HL-60/S4 treated with retinoic acid at 250 ng/mL for 4 days and 3 days (cell line): ENCODE measurements around the gene SEMA4D.

ENCODE experiments used
- in situ Hi-C: fragments of 300-500 bp; cut with MboI; formaldehyde crosslinking; loops from 2 replicates; pipeline ENCODE4 v1.7.0; 2022; ENCODE audit warnings: low sequenced_read_pairs

The SEMA4D gene

GRCh38 chr9:89468281-89468960 lies 29.5 kb downstream of the SEMA4D start:
- in situ Hi-C loops: loop anchor here (10.0 kb wide), 1 partner anchor 56 kb away; no protein-coding TSS in a partner anchor

- in situ Hi-C loops: loop anchor here (10.0 kb wide), 1 partner anchor 58 kb away; no protein-coding TSS in a partner anchor
Measured at GRCh38 chr9:89467278-89467625, 30.7 kb downstream of the SEMA4D start.

- in situ Hi-C loops: loop anchor here (10.0 kb wide), 1 partner anchor 58 kb away; no protein-coding TSS in a partner anchor
Measured at GRCh38 chr9:89466451-89467277, 31.2 kb downstream of the SEMA4D start.

GRCh38 chr9:89465726-89466308 lies 32.1 kb downstream of the SEMA4D start:
- in situ Hi-C loops: loop anchor here (10.0 kb wide), 1 partner anchor 59 kb away; no protein-coding TSS in a partner anchor

- in situ Hi-C loops: loop anchor here (10.0 kb wide), 1 partner anchor 60 kb away; no protein-coding TSS in a partner anchor
Measured at GRCh38 chr9:89465001-89465451, 32.9 kb downstream of the SEMA4D start.

- in situ Hi-C loops: loop anchor here (10.0 kb wide), 1 partner anchor 60 kb away; no protein-coding TSS in a partner anchor
Measured at GRCh38 chr9:89464300-89464901, 33.5 kb downstream of the SEMA4D start.

GRCh38 chr9:89462817-89463683 lies 34.9 kb downstream of the SEMA4D start:
- in situ Hi-C loops: loop anchor here (10.0 kb wide), 1 partner anchor 62 kb away; no protein-coding TSS in a partner anchor

GRCh38 chr9:89462199-89462598 lies 35.7 kb downstream of the SEMA4D start:
- in situ Hi-C loops: loop anchor here (10.0 kb wide), 1 partner anchor 63 kb away; no protein-coding TSS in a partner anchor

GRCh38 chr9:89461265-89461664 lies 36.6 kb downstream of the SEMA4D start:
- in situ Hi-C loops: loop anchor here (10.0 kb wide), 1 partner anchor 64 kb away; no protein-coding TSS in a partner anchor

GRCh38 chr9:89460551-89460950 lies 37.4 kb downstream of the SEMA4D start:
- in situ Hi-C loops: loop anchor here (10.0 kb wide), 1 partner anchor 64 kb away; no protein-coding TSS in a partner anchor

GRCh38 chr9:89458768-89459496 lies 39.0 kb downstream of the SEMA4D start:
- in situ Hi-C loops: no loop called here

- in situ Hi-C loops: no loop called here
Measured at GRCh38 chr9:89457376-89457855, 40.5 kb downstream of the SEMA4D start.

GRCh38 chr9:89455356-89455824 lies 42.5 kb downstream of the SEMA4D start:
- in situ Hi-C loops: no loop called here

GRCh38 chr9:89454498-89455355 lies 43.2 kb downstream of the SEMA4D start:
- in situ Hi-C loops: no loop called here

- in situ Hi-C loops: no loop called here
Measured at GRCh38 chr9:89453452-89453851, 44.5 kb downstream of the SEMA4D start.

- in situ Hi-C loops: no loop called here
Measured at GRCh38 chr9:89452561-89452960, 45.4 kb downstream of the SEMA4D start.

- in situ Hi-C loops: no loop called here
Measured at GRCh38 chr9:89450213-89450612, 47.7 kb downstream of the SEMA4D start.

GRCh38 chr9:89449261-89449671 lies 48.6 kb downstream of the SEMA4D start:
- in situ Hi-C loops: loop anchor here (10.0 kb wide), 1 partner anchor 106 kb away; no protein-coding TSS in a partner anchor
